Endodermal cell (in vitro differentiated cells): ENCODE data around the gene PTPRN2. TPM values are rescaled to one million over a fixed set of nuclear protein-coding genes. Genes with fewer than 3 reads are reported as not detected.

Experiments used
- DNase-seq: peaks from one replicate; pipeline ENCODE4 v3.0.0-alpha.2; 2017
- H3K27ac ChIP-seq: 2 replicates; pipeline ENCODE4 v1.5.1; 2013; ENCODE audit warnings: mild to moderate bottlenecking, low read depth, low read length, moderate library complexity
- H3K27me3 ChIP-seq: 2 replicates; pipeline ENCODE4 v1.6.1; 2013; ENCODE audit warnings: mild to moderate bottlenecking, low read length, moderate library complexity; ENCODE audit not compliant: insufficient read depth, control insufficient read depth, poor library complexity, severe bottlenecking
- H3K36me3 ChIP-seq: 2 replicates; pipeline ENCODE4 v1.7.0; 2013; ENCODE audit warnings: mild to moderate bottlenecking, low read length, moderate library complexity; ENCODE audit not compliant: control insufficient read depth, insufficient read depth
- H3K4me1 ChIP-seq: one replicate; pipeline ENCODE4 v1.7.0; 2013; ENCODE audit warnings: low read length; ENCODE audit not compliant: control insufficient read depth, insufficient read depth
- H3K4me3 ChIP-seq: 2 replicates; pipeline ENCODE4 v1.5.1; 2013; ENCODE audit warnings: mild to moderate bottlenecking, low read length, moderate library complexity
- H3K9ac ChIP-seq: 2 replicates; pipeline ENCODE4 v1.6.1; 2013; ENCODE audit warnings: mild to moderate bottlenecking, low read length, moderate library complexity; ENCODE audit not compliant: poor library complexity, severe bottlenecking; ENCODE audit errors: extremely low read depth
- H3K9me3 ChIP-seq: 2 replicates; pipeline ENCODE4 v1.6.1; 2013; ENCODE audit warnings: mild to moderate bottlenecking, low read length, moderate library complexity; ENCODE audit not compliant: control insufficient read depth
- H3K27ac Mint-ChIP-seq: 2 replicates; pipeline ENCODE4 v1.8.0; 2020; ENCODE audit warnings: mixed read lengths
- H3K27me3 Mint-ChIP-seq: 2 replicates; pipeline ENCODE4 v1.8.0; 2021; ENCODE audit warnings: mild to moderate bottlenecking, mixed read lengths; ENCODE audit not compliant: insufficient read depth
- H3K36me3 Mint-ChIP-seq: 2 replicates; pipeline ENCODE4 v1.8.0; 2020; ENCODE audit warnings: low read depth, mixed read lengths
- H3K4me1 Mint-ChIP-seq: 2 replicates; pipeline ENCODE4 v1.8.0; 2020; ENCODE audit warnings: mixed read lengths
- H3K4me3 Mint-ChIP-seq: 2 replicates; pipeline ENCODE4 v1.8.0; 2020; ENCODE audit warnings: mild to moderate bottlenecking, moderate library complexity, mixed read lengths
- H3K9me3 Mint-ChIP-seq: 2 replicates; pipeline ENCODE4 v1.8.0; 2020; ENCODE audit warnings: mild to moderate bottlenecking, mixed read lengths
- WGBS, 2 experiments: methylation state at CpG; one replicate each; pipeline versions ENCODE4 v1.1.5 to v1.1.7; 2013; ENCODE audit warnings: missing lambda C conversion rate in 2 of 2, mixed read lengths in 1 of 2; ENCODE audit not compliant: insufficient coverage in 1 of 2, insufficient read length in 1 of 2; 5-methylcytosine and 5-hydroxymethylcytosine counted together
- total RNA-seq, 2 donors: library from RNA; stranded (reverse); fragmentation: NEBNext Ultra II Directional in 1 of 2; extraction: Animal tissue kit (Norgen Biotek cat#: 25700) in 1 of 2; gene quantifications; 2 replicates in 1 of 2; 3 replicates in 1 of 2; pipeline ENCODE4 v1.2.1, GENCODE V29; 2021
- TF ChIP-seq, protein P1 (sequence below): fragments of 200-600 bp; sonication (generic); conservative IDR thresholded peaks from 2 replicates; pipeline ENCODE4 v1.5.0; 2021; ENCODE audit warnings: antibody characterized with exemption, mild to moderate bottlenecking

Gene PTPRN2
- total RNA-seq, 2 donors from 2014 or later, result 0.69 to 1.2 TPM

DNA sequence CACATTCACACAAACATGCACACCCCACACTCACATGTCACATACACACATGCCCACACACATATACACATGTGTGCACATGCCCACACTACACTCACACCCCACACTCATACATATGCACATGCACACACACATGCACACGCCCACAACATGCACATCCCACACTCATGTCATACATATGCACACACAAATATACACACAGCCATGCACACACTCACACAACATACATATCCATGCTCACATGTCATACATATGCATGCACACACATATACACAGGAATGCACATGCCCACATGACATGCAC lies 1031.0 kb downstream of the PTPRN2 start:
- H3K9ac ChIP-seq, result no peak overlapping the region
- H3K27ac Mint-ChIP-seq, result no peak overlapping the region
- no peaks in the 10 kb centered on the region for H3K4me1 Mint-ChIP-seq
- DNase-seq, result no peak
- H3K4me1 ChIP-seq, result no peaks in the 10 kb centered on the region
- 83 to 86% methylated on average over 1 of the region's 1 CpG for WGBS, 2 experiments
- no peaks in the 10 kb centered on the region for H3K27me3 ChIP-seq
- H3K36me3 ChIP-seq, result no peaks in the 10 kb centered on the region
- H3K9me3 Mint-ChIP-seq, result no peaks in the 10 kb centered on the region
- H3K27me3 Mint-ChIP-seq, result no peaks in the 10 kb centered on the region
- no peaks in the 10 kb centered on the region for H3K36me3 Mint-ChIP-seq
- H3K4me3 ChIP-seq, result peak overlapping the region; percentile 63
- peaks cover 49% of the 10 kb centered on the region for H3K9me3 ChIP-seq
- H3K27ac ChIP-seq, result no peak overlapping the region
- no peak overlapping the region for H3K4me3 Mint-ChIP-seq
- TF ChIP-seq, protein P1, sequence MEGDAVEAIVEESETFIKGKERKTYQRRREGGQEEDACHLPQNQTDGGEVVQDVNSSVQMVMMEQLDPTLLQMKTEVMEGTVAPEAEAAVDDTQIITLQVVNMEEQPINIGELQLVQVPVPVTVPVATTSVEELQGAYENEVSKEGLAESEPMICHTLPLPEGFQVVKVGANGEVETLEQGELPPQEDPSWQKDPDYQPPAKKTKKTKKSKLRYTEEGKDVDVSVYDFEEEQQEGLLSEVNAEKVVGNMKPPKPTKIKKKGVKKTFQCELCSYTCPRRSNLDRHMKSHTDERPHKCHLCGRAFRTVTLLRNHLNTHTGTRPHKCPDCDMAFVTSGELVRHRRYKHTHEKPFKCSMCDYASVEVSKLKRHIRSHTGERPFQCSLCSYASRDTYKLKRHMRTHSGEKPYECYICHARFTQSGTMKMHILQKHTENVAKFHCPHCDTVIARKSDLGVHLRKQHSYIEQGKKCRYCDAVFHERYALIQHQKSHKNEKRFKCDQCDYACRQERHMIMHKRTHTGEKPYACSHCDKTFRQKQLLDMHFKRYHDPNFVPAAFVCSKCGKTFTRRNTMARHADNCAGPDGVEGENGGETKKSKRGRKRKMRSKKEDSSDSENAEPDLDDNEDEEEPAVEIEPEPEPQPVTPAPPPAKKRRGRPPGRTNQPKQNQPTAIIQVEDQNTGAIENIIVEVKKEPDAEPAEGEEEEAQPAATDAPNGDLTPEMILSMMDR, result no peak

DNA sequence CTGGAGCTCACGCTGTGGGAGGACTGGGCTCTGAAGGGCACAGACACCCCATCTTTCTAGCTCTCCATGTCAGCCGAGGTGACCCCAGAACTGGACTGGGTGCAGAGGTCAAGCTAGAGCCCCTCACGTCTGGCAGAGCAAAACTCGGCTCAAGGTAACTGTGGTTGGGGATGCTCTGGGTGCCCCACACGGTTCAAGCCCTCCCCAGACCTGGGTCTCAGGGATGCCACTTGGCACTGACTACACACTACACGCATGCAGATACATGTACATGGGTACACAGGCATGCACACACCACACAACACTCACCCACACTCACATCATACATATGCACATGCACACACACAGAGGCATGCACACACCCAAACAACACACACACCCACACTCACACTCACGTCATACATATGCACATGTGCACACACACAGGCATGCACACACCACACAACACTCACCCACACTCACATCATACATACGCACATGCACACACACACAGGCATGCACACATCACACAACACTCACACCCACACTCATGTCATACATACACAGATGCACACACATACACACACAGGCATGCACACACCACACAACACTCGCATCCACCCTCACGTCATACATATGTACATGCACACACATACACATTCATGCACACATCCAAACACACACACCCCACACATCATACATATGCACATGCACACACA lies 1031.5 kb downstream of the PTPRN2 start:
- H3K4me3 ChIP-seq, result peak overlapping the region; percentile 63
- no peaks in the 10 kb centered on the region for H3K36me3 ChIP-seq
- H3K9ac ChIP-seq, result no peak overlapping the region
- H3K4me1 ChIP-seq, result no peaks in the 10 kb centered on the region
- H3K9me3 ChIP-seq, result peaks cover 52% of the 10 kb centered on the region
- Mint-ChIP-seq H3K4me3 (no peak overlapping the region), H3K36me3 (no peaks in the 10 kb centered on the region), H3K27me3 (no peaks in the 10 kb centered on the region), H3K4me1 (no peaks in the 10 kb centered on the region), H3K9me3 (no peaks in the 10 kb centered on the region), H3K27ac (no peak overlapping the region)
- H3K27ac ChIP-seq, result no peak overlapping the region
- TF ChIP-seq, protein P1, result no peak
- WGBS, 2 experiments, result 80 to 90% methylated on average over 3 to 10 of the region's 10 CpGs
- peak; percentile 10 for DNase-seq
- H3K27me3 ChIP-seq, result no peaks in the 10 kb centered on the region

DNA sequence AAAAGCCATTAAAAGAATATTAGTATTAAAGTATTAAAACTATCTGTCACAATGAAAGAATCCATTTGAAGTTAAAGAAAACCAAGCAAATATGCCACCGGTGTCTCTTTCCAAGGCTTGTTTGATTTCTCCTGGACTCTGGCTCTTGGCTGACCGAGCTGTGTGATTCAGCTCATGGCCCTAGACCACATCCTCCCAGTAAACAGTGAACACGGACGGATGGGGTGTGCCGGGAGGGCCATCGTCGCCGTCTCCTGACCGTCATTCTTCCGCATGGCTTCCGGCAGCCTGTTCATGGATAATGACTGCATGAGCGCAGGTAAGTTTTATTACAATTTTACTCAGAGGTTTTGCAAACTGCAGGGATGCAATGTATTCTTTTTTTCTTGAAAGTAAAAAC lies 1032.3 kb downstream of the PTPRN2 start:
- DNase-seq, result peak; percentile 27
- 88 to 91% methylated on average over 10 to 12 of the region's 12 CpGs for whole genome bisulfite sequencing, 2 experiments
- TF ChIP-seq, protein P1, result no peak

More for the DNA sequence above, 1032.3 kb downstream of the PTPRN2 start:
- Mint-ChIP-seq H3K36me3 (no peaks in the 10 kb centered on the region), H3K4me3 (no peak overlapping the region), H3K27ac (no peak overlapping the region), H3K9me3 (no peaks in the 10 kb centered on the region), H3K27me3 (no peaks in the 10 kb centered on the region), H3K4me1 (no peaks in the 10 kb centered on the region)
- Histone ChIP-seq H3K27ac (no peak overlapping the region), H3K36me3 (no peaks in the 10 kb centered on the region), H3K4me3 (no peak overlapping the region), H3K9me3 (peaks cover 58% of the 10 kb centered on the region), H3K9ac (no peak overlapping the region), H3K4me1 (no peaks in the 10 kb centered on the region), H3K27me3 (no peaks in the 10 kb centered on the region)
